ENCODE data around the gene PKHD1. TPM values are rescaled to one million over a fixed set of nuclear protein-coding genes. Genes with fewer than 3 reads are reported as not detected.
A peak's percentile ranks its signal among the peaks of the same experiment; 100 is the strongest.

Gene PKHD1
- total and polyA plus RNA-seq, 2 of the 8 experiments (the other 6 are each of a cell fraction or from before 2014, with no cell fraction given): 0.06 to 0.09 TPM

GRCh38 chr6:52049252-52050050, 38.0 kb downstream of the PKHD1 start (continued):
- TF ChIP-seq, protein P1, sequence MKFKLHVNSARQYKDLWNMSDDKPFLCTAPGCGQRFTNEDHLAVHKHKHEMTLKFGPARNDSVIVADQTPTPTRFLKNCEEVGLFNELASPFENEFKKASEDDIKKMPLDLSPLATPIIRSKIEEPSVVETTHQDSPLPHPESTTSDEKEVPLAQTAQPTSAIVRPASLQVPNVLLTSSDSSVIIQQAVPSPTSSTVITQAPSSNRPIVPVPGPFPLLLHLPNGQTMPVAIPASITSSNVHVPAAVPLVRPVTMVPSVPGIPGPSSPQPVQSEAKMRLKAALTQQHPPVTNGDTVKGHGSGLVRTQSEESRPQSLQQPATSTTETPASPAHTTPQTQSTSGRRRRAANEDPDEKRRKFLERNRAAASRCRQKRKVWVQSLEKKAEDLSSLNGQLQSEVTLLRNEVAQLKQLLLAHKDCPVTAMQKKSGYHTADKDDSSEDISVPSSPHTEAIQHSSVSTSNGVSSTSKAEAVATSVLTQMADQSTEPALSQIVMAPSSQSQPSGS (IDR thresholded peaks at IDR 0.05; ENCODE audit: low read length): no peak
- no peak for TF ChIP-seq JUN (IDR thresholded peaks at IDR 0.05; ENCODE audit: low read depth, low read length)
- TF ChIP-seq KDM4A (IDR thresholded peaks at IDR 0.05; ENCODE audit: low read depth, low read length, severe bottlenecking): no peak
- TF ChIP-seq HDAC2 (IDR thresholded peaks at IDR 0.05; ENCODE audit: borderline replicate concordance in 1 of 2, low read depth in 2 of 2, low read length in 2 of 2): no peak
- TF ChIP-seq CREB1 (IDR thresholded peaks at IDR 0.05): no peak
- no peak for TF ChIP-seq POU5F1 (IDR thresholded peaks at IDR 0.05; ENCODE audit: low read depth, low read length)
- peak in 2 of 3 experiments; percentile 38 to 71; a peak in 2 of 4 replicates for TF ChIP-seq CTCF (IDR thresholded peaks at IDR 0.05; ENCODE audit: control extremely low read depth in 1 of 3, insufficient read depth in 1 of 3, low read depth in 1 of 3, low read length in 3 of 3)
- TF ChIP-seq POLR2AphosphoS5 (IDR thresholded peaks at IDR 0.05; ENCODE audit: low read depth, low read length): no peak
- peak; percentile 69; the same call in 1 of the 2 replicates for TF ChIP-seq CEBPB (IDR thresholded peaks at IDR 0.05; ENCODE audit: low read depth, low read length)
- TF ChIP-seq KDM5A (IDR thresholded peaks at IDR 0.05; ENCODE audit: low read length): no peak
- TF ChIP-seq TBP (IDR thresholded peaks at IDR 0.05; ENCODE audit: low read depth, low read length): no peak
- no peak for TF ChIP-seq SUZ12 (IDR thresholded peaks at IDR 0.05; ENCODE audit: low read length)
- no peak for TF ChIP-seq KDM1A (IDR thresholded peaks at IDR 0.05; ENCODE audit: borderline replicate concordance, low read length)
- no peak for TF ChIP-seq RXRA (IDR thresholded peaks at IDR 0.05; ENCODE audit: insufficient read depth, low read depth, low read length)
- TF ChIP-seq SP1 (IDR thresholded peaks at IDR 0.05; ENCODE audit: low read depth, low read length): no peak

Measured in H1 (cell line).